HG02763 (cell line): Measurements from ENCODE around the gene ANKRD29.
A peak's percentile ranks its signal among the peaks of the same experiment; 100 is the strongest.

Experiments
- ATAC-seq: cut with Tn5 transposase; IDR thresholded peaks from one replicate; pipeline ENCODE4 v1.9.1; 2021; ENCODE audit warnings: mild to moderate bottlenecking, moderate library complexity; ENCODE audit not compliant: unreplicated experiment

Gene ANKRD29

DNA sequence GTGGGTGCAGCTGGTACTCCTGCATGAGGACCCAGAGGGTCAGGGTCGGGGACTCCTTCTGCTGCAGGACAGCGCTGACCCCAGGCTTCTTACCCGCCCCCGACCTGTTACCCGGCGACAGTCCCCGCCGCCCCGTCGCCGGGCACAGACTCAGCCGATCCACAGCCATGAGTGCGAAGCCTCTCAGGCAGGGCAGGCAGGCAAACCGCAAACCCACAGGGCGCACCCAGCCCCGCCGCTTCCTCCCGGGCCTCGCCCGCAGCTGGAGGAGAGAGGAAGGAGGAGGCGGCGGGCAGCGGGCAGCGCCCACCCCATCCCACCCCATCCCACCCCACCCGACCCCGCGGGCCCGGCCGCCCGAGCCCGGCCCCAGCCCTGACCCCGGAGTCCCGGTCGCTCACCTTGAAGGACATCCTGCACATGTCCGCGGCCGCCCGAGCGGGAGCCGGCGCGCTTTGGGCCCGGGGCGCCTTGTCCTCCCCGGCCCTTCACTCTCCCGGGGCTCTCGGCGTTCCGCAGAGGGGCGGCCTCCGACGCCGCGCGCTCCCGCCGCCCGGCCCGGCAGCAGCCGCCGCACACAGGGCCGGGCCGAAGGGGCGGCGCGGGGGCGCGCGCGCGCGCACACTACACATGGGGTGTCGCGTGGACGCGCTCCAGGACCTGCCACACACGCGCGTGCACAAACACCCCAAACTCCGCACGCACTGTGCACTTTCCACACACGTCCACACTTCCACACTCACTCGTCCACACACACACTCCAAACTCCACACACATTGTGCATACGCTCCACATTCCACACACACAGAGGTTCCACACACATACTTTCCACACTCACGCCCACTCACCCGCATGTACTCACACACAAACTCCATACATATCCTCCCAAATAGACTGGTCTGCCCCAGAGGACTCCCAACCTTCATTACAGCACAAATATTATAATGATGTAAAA, at the start of gene ANKRD29:
TSS of gene ANKRD29 (minus strand) at position 603 of the 955 bp plus-strand sequence. CDS start at position 422, 181 bp downstream.
- ATAC-seq, result no peak

DNA sequence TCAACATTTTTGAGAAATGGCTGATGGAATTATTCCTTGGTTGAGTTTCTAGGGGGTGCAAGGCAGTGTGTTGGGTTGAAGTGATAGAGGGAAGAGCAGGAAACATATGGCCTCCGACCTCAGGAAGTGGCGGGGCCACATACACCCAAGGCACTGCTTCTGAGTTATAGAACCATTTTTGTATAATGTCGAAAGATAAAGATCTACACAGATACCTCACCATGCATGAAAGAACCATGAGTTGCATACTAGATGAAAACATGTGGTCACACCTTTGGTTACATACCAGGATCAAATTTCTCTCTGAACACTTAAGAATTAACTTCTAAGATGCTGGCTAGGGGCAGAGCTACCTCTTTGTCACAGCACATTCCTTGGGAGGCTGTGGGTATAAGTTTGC, 49.7 kb upstream of the ANKRD29 start:
- ATAC-seq, result no peak

GRCh38 chr18:23711426-23711825, 48.7 kb upstream of the ANKRD29 start:
- ATAC-seq, result no peak

- ATAC-seq, result no peak
These were observed 48.2 kb upstream of the ANKRD29 start for GRCh38 chr18:23710946-23711345.

GRCh38 chr18:23710068-23710527, 47.4 kb upstream of the ANKRD29 start:
- ATAC-seq, result no peak

- ATAC-seq, result no peak
These were observed 44.4 kb upstream of the ANKRD29 start for GRCh38 chr18:23706971-23707640.

- no peak for ATAC-seq
These were observed 42.1 kb upstream of the ANKRD29 start for GRCh38 chr18:23704806-23705205.

DNA sequence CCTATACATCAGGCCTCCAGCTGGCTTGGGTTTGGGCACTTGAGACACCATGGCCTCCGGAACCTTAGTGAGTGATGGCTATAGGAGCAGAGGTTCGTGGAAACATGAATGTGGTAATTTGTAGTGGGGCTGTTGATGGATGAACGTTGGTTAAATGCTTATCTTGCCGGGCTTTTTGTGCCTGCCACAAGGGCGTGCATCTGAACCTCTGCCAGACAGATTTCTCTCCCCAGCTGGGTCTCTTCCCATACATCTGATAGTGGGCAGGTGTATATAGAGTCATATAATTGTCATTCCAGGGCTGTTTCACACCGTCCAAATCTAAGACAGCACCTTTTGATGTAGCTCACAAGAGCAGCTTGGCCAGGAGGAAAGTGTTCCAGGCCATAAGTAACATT, 41.3 kb upstream of the ANKRD29 start:
- no peak for ATAC-seq

DNA sequence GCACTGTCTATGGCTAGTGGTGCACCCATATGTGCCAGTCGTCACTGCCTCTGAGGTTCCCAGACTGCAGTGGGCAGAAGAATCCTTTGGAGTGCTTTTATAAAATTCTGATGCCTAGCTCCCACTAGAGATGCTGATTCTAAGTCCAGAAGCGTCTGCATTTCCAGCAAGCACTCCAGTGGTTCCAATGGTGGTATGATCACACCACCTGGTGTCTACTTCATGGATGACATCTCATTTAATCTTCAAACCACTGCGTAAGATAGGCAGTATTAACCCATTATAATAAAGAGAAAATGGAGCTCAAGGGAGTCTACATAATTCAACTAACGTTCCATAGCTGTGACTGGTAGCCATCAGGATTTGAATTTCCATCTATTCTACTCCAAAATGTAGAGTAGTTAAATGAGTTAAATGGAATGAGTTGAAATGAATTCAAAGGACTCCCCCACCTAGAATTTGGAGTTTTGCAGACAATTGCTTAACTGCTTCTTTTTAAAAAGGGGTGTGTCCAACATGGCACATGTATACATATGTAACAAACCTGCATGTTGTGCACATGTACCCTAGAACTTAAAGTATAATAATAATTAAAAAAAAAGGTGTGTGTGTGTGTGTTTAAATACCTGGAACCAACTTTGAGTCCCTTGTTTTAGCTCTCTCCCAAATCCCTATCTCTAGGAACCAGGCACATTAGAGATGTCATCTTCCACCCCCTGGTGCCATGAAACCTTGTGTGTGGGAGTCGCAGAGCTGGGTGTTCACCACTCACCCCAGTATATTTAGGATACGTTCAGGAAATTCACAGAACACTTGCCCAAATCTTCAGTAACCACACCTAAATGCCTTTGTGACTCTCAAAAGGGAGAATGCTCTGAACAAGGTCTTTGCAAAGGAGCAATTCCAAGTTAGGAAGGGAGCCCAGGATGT, 40.6 kb upstream of the ANKRD29 start:
- no peak for ATAC-seq

- ATAC-seq, result no peak
These were observed 39.9 kb upstream of the ANKRD29 start for GRCh38 chr18:23702606-23703005.

GRCh38 chr18:23701544-23702064, 38.9 kb upstream of the ANKRD29 start:
- ATAC-seq, result no peak

DNA sequence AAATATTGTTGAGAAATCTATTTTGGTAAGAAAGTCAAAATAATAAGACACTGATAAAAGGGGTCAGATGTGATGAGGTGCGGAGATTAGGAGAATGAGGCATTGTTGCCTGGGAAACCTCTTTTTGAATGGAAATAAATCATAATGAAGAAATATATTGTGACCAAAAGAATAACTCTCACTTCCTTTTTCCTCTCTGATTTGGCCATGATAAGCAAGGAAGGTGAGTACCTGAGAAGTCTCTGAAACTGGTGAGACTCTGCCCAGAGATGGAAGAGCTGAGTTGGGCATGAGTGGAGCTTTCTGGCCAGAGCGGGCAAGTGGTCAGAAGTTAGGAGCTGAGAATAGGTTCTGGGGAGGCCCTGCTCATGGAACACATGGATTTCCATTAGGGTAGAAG, 38.3 kb upstream of the ANKRD29 start:
- ATAC-seq, result no peak

- no peak for ATAC-seq
These were observed 32.1 kb upstream of the ANKRD29 start for GRCh38 chr18:23694637-23695430.

GRCh38 chr18:23693846-23694245, 31.1 kb upstream of the ANKRD29 start:
- no peak for ATAC-seq

DNA sequence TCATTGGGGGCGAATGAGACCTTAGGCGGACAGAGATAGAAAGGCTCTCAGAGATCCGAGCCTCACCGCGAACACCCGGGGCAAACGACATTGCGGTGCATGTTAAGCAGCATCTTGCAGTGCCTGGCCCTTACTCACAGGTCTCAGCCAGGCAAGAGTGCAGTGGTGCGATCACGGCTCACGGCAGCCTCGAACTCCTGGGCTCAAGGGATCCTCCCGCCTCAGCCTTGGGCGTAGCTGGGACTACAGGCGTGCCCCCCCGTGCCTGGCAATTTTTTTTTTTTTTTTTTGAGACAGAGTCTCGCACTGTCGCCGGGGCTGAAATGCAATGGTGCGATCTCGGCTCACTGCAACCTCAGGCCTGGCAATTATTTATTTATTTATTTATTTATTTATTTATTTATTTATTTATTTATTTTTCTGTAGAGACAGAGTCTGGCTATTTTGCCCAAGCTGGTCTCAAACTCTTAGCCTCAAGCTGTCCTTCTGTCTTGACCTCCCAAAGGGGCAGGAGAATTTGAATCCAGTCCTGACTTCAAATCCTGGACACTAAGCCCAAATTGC, 27.9 kb upstream of the ANKRD29 start:
- ATAC-seq, result no peak

DNA sequence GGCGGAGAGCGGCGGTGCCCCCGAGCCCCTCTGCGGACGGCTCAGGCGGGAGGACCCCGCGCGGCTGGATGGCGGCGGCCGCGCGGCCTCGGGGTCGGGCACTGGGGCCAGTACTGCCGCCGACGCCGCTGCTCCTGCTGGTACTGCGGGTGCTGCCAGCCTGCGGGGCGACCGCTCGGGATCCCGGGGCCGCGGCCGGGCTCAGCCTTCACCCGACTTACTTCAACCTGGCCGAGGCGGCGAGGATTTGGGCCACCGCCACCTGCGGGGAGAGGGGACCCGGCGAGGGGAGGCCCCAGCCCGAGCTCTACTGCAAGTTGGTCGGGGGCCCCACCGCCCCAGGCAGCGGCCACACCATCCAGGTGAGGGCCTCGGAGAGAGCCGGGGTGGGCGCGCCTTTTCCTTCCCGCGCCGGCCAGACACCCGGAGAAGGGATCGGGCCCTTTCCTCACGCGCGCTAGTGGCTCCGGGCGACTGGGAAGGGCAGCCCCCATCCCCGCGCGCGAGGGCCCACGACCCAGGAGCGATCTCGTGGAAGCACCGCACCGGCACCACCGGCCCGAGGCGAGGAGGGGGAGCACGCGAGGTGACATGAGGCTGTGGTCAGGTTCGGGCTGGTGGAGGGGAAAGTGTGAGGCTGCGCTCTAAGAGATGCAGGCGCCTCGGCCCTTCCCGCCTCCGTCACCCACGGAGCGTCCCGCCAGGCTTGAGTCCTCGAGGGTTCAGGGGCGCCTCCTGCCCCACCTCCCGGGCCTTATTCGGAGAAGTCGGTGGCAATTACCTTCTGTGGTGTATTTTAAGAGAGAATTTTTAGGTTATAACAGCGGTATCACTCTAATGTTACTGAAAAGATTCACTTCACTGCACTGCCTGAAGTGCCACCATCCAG, 27.1 kb upstream of the ANKRD29 start:
- ATAC-seq, result peak; percentile 36

DNA sequence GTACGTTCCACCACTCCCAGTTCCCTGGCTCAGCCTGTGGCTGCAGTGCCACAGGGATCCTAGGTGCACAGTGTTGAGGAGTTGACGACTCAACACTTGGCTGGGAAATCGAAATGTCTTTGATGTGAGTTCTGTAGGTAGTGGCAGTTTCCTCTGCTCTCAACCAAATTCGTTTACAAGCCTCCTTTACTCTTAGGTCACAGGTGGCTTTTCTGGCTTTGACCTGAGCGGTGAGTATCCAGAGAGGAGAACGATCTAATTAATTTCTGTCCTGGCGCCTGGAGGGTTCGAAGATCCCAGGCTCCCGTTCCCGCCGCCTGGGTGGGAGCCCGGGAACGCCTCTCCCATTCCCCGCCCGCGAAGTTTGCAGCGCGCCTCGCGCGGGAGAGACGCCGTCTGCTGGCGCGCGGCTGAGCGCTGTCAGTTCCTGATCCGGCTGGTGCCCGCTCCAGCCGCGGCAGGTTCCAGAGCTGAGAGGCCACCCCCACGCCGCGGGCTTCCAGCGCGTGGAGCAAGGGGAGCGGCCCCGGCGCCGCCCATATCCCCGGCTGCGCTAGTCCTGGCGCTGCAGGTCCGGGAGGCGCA, 26.4 kb upstream of the ANKRD29 start, which contains the start of gene LAMA3:
TSS of gene LAMA3 (plus strand) at position 423 of the 585 bp plus-strand sequence. CDS start 231 bp downstream, outside the sequence.
- ATAC-seq, result peak; percentile 58

DNA sequence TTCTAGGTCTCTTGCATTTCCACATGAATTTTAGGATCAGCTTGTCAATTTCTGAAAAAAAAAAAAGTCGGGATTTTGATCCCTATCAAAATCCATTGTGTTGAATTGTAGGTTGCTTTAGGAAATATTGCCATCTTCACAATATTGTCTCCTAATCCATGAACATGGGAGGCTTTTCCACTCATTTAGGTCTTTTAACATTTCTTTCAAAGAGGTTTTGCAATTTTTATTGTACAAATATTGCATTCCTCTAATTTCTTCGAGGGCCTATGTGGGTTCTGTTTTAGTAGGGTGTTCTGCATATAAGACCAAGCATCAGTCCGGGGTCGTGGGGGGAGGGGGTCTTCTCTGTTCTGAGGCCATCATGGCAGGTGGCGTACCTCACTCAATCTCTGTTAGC, 25.8 kb upstream of the ANKRD29 start:
- no peak for ATAC-seq
